GM19395 (cell line): ENCODE results near the gene CABLES2.

Experiments
- ATAC-seq: cut with Tn5 transposase; IDR thresholded peaks from one replicate; pipeline ENCODE4 v1.9.1; 2021; ENCODE audit warnings: mild to moderate bottlenecking, moderate library complexity; ENCODE audit not compliant: unreplicated experiment

Gene CABLES2

DNA sequence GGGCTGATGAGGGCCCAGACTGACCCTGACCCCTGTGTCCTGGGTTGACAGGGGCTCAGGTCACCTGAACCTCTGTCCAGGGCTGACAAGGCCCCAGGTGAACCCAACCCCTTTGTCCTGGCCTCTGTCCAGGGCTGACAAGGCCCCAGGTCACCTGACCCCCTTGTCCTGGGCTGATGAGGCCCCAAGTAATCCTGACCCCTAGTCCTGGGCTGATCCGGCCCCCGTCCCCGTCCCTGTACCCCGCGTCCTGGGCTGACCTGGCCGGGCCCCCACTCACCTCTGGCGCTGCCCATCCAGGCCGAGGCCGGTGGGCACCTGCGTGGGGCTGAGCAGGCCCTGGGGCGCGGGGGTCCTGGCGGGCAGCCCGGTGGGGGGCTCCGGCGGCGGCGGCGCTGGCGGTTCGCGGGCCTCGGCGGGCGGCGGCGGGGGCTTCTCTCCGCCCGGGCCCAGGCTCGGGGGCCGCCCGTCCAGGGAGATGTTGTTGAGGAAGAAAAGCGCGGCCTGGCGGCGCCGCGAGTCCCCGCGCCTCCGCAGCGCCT lies 379 bp downstream of the CABLES2 start:
- no peak for ATAC-seq

DNA sequence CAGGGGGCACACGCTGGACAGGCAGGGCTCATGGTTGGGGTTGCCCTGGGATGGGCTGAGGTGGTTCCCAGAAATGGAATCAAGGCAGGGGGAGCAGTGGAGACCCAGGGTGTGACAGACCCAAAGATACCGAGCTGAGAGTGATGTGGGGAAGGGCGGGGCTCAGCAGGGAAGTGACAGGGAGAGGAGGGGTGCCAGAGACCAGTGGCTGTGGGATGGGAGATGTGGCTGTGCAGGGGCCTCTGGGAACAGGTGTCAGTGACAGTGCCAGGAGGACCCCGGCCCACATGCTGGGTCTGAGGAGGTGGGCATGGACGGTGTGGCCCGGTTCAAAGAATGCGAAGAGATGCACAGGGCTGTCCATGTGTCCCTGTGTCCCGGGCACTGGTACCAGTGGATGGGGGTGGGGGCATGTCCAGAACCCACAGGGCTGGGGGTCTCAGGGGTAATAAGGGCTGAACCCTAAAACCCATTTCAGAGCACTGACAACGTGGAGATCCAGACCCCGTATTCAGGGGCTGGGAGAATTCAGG lies 1.0 kb downstream of the CABLES2 start:
- ATAC-seq: no peak

DNA sequence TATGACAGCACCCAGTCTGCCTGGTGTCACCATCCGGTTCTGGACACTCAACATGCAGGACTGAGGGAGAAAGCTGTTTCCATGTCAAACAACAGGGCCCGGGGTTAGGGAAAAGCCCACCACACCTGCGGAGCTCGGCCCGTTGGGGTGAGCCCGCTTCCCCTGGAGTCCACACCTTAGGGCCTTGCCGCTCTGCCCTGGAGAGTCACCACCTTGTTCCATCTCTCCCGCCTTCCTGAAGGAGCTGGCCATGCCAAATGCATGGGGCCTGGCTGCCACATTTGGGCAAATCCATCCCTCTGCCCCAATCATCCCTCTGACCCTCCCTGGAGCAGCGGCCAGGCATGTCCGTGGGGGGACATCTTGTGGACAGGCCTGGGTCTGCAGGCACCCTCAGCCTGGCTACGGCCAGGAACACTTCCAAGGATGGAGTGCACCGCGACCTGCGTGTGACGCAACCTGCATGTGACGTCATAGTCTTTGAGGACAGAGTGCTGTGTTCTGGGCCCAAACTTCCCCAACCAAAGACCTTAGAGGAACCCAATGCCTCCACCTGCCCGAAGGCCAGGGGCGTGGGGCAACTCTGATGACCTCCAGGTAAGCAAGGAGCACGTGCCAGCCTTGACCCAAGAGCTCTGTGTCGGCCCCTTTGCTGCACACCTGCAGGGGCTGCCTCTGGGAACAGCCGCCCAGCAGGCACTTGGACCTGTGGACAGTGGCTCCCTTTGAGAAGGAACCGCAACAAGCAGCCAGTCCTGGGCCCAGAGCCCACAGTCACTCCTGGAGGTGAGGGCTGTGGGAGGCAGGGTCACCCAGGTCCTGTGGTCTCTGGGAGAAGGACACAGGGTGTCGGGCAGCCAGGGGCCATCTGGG lies 1.7 kb downstream of the CABLES2 start:
- no peak for ATAC-seq

DNA sequence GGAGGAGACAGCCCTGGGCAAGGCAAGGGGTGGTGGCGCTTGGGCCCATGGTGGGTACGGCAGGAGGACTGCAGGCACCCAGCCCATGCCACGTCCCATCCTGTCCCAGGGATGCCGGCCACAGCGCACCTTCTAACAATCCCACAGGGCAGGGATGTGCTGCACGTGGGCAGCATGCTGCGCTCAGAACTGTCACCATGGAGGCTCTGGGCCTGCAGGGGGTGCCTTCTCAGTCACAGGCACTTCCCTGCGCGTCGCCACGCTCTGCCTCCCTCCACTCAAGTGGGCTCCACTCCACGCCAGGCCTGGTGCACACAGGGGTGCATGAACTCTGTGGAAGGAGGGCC lies 2.4 kb downstream of the CABLES2 start:
- ATAC-seq: no peak

DNA sequence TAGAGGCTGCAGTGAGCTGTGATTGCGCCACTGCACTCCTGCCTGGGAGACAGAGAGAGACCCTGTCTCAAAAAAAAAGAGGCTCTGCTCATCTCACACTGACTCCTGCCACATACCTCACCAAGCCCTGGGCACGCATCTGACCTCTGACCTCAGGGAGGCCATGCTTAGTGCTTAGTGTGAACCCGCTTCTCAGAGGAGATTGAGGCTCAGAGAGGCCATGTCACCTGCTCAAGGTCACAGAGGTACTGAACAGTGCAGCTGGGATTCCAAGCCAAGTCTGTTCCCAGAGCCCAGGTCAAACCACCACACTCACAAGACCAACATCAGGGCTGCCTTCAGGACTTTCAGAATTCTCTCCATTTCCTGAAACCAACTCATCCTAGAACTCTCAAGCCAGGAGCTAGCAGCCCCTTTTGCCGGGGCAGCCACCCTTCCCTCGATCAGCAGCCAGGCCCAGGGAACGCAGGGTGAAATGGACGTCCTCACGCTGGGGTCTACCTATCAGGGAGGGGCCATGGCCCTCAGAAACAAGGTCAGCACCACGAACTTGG lies 2.9 kb downstream of the CABLES2 start:
- ATAC-seq: no peak

DNA sequence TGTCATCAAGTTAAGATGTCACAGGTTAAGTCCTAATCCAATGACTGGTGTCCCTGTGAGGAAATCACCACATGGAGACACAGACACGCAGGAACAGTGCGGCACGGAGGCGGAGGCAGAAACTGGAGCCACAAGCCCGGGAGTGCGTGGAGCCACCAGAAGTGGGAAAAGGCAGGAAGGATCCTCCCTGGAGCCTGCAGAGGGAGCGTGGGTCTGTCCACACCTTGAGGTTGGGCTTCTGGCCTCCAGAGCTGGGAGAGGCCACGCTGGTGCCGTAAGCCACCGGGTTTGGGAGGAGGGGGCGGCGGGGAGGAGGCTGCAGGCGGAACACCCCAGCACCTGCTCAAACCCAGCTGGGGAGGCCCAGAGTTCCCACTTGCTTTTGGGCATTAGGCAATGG lies 3.8 kb downstream of the CABLES2 start:
- no peak for ATAC-seq

DNA sequence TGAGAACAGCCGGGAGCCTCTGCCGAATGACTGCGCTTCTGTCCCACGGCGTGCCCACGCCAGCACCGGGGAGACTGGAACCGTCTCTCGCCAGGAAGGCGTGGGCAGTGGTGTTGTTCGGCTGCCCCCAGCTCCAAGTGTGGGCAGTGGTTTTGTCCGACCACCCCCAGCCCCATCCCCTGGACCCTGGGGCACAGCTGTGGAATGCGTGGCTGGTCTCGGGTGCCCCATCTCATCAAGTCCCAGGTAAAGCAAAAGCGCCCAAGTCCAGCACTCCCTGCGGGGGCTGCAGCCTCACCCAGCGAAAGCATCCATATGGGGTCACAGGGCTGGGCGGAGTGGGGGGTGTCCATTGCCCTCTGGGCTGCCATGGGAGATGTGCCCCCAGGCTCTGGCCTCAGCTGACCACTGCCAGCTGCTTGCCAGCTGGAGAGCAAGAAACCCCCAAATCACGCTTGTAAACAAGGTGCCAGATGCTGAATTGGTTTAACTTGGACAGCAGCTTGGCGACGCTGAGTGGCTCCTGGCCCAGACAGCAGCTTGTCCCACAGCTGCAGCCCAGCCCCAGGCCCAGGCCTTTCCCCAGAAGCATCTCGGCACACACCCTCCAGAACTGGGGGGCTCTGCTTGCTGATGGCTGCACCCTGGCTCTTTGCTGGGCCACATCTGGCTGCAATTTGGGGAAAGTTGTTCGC lies 4.5 kb downstream of the CABLES2 start:
- no peak for ATAC-seq

DNA sequence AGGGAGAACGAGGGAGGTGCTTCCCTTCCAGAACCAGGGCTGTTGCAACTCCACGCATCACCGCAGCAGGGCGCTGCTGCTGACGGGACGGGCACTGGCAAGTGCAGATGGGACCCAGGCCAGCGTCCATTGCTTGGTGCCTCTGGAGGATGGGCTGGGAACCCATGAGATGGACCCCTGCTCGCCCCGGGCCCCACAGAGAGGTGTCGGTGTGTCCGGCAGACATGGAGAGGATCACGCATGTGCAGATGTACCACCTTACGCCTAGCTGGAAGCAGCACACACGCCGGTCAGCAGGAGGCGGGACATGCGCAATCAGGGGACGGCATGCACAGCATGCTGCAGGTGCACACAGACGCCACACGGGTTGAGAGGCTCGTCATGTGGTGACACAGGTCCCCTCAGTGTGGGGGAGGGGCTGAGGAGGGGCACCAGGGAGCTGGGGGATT lies 5.7 kb downstream of the CABLES2 start:
- ATAC-seq: no peak

DNA sequence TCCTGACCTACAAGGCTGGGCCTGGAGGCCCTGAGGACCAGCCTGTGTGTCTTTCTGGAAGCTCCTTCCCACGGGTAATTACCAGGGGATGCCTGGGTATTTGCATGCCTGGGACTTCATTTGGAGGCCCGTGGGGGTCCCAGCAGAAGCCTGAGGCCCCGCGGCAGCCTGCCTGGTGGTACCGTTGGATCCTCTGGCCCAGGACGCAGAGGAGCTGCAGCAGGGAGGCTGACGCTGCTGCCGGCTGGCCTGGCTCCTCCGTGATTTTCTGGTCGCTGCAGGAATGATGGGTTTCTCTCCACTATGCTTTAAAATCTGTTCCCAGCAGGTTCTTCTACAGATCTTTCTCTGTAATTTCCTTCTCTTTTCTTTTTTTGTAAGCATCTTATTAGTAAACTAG lies 6.5 kb downstream of the CABLES2 start:
- no peak for ATAC-seq

DNA sequence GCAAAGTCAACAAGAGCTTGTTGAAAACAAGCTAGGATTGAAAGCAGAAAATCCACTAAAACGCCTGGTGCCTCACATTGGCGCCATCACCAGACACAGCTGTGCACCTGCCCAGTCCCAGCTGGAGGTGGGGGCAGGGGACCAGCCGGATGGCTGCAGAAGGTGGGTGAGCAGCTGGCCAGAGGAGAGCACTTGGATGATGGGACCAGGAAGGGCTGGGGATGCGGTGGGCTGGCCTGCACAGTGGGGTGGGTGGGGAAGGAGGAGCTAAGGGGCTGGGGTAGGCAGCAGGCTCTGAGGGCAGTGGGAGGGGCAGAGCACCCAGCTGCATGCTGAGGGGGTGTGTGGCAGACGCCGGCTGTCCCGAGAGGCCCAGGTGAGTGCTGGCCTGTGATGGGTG lies 7.1 kb downstream of the CABLES2 start:
- no peak for ATAC-seq

DNA sequence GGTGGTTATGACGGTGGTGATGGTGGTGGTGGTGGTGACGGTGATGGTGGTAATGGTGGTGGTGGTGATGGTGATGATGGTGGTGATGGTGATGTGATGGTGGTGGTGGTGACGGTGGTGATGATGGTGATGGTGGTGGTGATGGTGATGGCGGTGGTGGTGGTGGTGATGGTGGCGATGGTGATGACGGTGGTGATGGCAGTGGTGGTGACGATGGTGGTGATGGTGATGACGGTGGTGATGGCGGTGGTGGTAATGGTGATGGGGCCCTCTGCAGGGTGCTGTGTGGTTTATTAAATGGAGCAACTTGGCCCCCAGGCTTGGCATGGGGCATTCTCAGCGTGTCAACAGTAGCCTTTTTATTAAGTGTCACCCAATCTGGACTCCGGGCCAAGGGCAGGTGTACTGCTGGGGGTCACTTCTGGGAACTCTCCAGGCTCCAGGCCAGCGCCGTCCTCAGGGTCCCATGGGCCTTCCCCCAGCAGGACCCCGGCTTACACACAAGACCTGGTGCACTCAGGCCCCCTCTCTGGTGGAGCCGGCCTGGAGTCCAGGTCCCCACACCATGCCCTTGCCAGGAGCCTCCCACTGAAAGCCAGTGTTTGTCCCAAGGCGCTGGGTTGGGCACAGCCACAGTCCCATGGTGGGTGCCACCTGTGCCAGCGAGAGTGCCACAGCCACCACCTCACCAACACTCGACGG lies 8.8 kb downstream of the CABLES2 start:
- no peak for ATAC-seq

DNA sequence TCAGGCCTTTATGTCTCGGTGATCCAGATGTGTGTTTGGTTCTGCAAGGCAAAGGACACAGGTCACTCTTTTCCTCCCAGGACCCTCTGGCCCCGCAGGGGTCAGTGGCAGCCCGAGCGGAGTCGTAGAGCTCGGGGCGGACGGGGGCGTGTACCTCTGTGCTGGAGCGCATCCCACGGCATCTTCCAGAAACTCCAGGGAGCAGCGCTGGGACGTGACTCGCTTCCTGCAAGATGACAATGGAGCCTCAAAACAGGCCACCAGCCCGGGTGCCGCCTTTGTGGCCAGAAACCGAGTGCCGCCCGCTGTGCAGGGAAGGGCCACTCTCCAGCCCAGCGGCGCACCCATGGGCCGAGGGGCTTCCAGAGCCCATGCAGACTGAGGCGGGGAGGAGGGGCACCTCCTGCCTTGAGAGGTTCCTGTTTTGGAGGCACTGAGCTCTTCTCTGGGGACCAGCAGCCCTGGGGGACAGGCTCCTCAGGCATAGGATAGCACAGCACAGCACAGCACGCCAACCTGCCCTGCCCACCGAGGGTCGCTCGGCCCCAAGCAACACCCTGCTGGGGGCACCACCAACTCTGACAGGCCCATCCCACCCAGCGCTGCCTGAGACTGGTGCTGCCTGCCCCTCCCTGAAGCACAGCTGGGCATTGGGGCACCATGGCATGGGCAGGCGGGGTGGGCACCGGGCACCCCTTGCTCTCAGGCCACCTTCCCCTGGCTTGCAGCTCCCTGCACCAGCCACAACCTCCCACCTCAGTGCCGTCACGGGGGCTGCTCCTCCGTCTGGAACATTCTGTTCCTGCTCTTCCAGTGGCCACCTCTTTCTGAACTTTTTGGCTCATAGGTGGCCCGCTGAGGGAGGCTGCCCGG lies 10.5 kb downstream of the CABLES2 start:
- no peak for ATAC-seq

DNA sequence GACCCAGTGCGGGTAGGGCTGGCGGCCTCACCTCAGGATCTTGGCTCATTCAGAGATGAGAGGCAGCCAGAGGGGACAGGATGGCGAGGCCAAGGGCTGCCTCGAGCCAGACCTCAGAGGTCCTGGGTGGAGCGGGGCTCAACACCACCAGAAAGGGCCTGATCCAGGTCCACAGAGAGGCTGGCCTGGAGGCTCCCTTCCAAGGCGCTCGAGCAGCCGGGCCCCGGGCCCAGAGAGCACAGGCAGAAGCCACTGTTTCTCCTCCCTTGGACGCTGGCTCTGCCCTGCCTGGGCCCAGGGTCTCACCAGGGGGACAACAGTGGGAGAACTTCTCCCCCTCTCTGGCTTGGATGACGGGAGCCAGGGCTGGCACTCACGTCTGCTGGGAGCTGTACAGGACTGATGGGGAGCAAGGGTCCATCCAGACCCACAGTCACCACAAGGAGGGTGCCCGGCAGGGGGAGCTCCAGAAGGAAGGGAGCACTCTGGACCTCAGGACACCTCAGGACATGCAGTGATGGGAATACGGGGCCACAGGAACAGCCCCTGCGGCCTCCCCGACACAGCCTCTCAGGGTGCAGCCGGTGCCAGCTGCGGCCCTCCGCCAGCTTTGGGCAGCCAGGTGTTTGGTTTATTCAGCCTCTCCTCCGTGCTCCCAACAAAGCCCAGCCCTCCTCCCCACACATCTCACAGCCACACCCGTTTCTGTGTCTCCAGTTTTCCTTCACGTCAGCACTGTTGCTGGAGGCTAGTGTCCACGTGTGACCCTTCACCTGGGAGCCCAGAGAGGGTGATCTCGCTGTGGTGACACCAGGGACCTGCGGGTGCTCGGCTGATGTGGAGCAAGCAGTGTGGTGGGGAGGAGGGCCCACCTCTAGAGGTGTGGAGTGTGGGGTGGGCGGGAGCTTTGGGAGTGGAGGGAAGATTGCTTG lies 11.5 kb downstream of the CABLES2 start:
- no peak for ATAC-seq

DNA sequence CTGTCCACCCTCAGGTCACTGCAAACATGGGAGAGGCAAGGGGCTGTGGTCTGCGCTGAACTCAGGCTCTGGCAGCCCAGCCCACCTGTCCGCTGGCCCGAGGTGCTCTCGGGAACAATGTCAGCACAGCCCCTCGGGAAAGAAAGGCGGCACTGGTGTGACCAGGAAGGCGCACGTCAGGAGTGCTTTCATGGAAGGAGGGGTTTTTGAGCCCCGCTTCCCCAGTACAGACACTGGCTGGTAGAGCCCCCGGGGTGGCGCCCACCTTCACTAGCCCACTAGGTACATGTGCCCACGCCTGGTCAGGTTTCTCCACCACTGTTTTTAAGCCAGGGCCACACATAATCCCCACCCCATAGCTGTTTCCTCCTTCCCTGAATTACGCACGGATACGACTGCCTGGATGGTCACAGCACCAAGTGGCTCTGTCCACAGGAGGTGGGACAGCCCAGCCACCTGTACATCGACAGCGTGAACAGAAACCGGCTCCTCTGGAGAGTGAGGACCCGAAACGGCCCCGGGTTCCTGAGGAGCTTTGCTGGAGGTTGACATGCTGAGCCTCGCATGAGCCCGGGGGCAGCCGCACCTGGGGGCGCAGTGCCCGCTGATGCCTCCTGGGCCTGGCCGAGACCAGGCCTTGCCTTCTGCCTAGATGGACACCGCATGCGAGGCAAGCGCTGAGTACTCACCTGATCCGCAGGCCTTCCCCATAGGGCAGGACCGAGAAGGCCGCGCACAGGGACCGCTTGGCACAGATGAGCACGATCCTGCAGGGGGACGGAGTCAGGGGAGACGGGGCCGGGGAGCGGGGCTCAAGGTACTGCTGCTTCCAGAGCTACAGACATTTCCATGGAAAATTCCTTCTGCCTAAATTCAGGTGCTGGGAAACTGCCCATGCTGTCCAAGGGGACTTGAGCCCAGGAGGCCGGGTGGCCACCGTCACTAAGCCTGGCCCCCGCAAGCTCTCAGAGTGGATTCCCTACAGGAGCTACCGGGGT lies 12.5 kb downstream of the CABLES2 start:
- no peak for ATAC-seq

DNA sequence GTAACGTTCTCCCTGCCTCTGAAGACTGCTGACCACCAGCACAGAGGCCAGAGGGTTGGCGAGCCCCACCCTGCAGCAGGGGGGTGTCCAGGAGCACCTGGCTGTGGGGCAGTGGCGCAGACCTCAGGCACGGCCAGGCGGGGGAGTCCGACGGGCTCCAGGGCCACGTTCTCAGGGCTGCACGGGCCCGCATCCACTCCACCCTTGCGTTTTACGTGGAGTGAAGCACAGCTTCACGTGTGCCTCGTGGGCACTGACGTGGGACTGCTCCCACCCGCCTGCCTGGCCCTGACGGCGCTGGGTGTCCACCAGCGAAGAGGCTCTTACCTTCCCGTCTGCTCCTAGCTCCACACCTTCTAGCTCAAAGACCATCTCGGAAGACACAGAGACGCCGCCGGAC lies 13.3 kb downstream of the CABLES2 start:
- no peak for ATAC-seq

DNA sequence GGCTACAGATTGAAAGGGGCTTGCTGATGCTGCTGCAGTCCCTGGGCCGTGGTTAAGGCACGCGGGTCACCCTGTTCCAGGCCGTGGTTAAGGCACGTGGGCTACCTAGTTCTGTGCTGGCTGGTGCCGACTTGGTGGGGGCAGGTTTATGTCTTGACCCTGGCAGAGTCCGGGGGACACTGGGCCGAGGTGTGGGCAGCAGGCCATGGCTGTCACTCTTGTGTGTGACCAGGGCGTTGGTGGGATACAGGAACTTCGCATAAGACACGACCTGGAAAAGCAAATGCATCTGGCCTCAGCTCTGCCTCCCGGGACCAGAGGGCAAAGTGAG lies 13.8 kb downstream of the CABLES2 start:
- no peak for ATAC-seq

DNA sequence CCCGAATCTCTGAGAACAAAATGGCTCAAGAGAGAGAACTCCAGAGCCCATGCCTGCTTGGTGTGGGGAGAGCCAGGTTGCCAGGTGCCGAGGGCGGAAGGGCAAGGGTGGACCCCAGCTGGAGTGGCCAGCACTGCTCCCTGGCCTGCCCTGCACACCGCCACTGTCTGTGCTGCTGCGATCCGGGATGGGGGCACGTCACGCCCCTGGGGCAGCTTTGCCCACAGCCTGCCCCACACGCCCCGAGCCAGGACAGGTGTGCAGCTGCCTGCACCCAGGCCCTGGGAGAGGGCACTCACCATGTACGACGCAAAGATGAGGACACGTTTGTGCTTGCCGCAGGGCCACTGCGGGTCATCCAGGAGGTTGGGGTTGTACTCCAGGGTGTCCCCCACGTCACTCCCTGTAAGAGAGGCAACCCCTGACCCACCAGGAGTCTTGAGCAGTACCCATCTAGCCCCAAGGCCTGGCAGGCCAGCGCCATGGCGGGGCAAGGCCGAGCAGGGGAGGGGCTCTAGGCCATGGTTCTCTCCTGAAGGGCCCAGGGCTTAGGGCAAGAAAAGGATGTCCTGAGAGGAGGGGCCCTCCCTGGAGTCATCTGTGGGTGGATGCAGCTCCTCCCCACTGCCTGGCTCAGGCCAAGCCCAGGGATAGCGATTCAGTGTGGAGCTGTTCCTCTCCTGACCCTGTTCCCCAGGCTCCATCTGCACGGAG lies 14.3 kb downstream of the CABLES2 start:
- ATAC-seq: no peak
